PC-9 (cell line): ENCODE data around the gene PLXNC1. TPM values are rescaled to one million over a fixed set of nuclear protein-coding genes. Genes with fewer than 3 reads are reported as not detected.

Experiments used
- BruUV-seq: library from RNA; stranded (reverse); fragments of 400-500 nt; replicated peaks from 2 replicates; lab custom pipeline; 2021; lab: Mats Ljungman, UMichigan
- CTCF ChIA-PET: fragments of 300-600 bp; sonication (Branson Sonifier 250); formaldehyde crosslinking; loops from one replicate; lab custom pipeline; 2022; ENCODE audit warnings: antibody characterized with exemption; lab: Charles Lee
- POLR2A ChIA-PET: fragments of 300-600 bp; sonication (Branson Sonifier 250); formaldehyde crosslinking; loops from one replicate; lab custom pipeline; 2022; ENCODE audit warnings: antibody characterized with exemption; ENCODE audit not compliant: unreplicated experiment; lab: Charles Lee
- DNase-seq, 2 experiments: peaks; one replicate each; pipeline versions ENCODE4 v3.0.0 to v3.0.0-alpha.2; 2015 to 2022; ENCODE audit warnings: mixed read lengths in 1 of 2
- H2AFZ ChIP-seq: fragments of 200-600 bp; sonication (generic); 2 replicates; pipeline ENCODE4 v1.8.1; 2017; ENCODE audit warnings: antibody characterized with exemption
- H3F3A ChIP-seq: fragments of 200-600 bp; sonication (generic); 2 replicates; pipeline ENCODE4 v1.8.1; 2017; ENCODE audit warnings: antibody characterized with exemption, mild to moderate bottlenecking, low read depth; ENCODE audit not compliant: insufficient read depth
- H3K27ac ChIP-seq: fragments of 200-600 bp; sonication (generic); 2 replicates; pipeline ENCODE4 v1.6.1; 2016; ENCODE audit warnings: mixed run types
- H3K27me3 ChIP-seq: fragments of 200-600 bp; sonication (generic); 2 replicates; pipeline ENCODE4 v1.6.1; 2016; ENCODE audit warnings: low read depth, mixed run types; ENCODE audit not compliant: insufficient read depth
- H3K36me3 ChIP-seq: fragments of 200-600 bp; sonication (generic); 2 replicates; pipeline ENCODE4 v1.6.1; 2016; ENCODE audit warnings: low read depth, mixed run types
- H3K4me1 ChIP-seq: fragments of 200-600 bp; sonication (generic); replicated peaks from 2 replicates; pipeline ENCODE4 v1.6.1; 2016; ENCODE audit warnings: mixed run types; ENCODE audit not compliant: insufficient read depth
- H3K4me2 ChIP-seq: fragments of 200-600 bp; sonication (generic); 2 replicates; pipeline ENCODE4 v1.6.1; 2017; ENCODE audit warnings: mixed run types
- H3K4me3 ChIP-seq: fragments of 200-600 bp; sonication (generic); 2 replicates; pipeline ENCODE4 v1.6.1; 2016; ENCODE audit warnings: mixed run types
- H3K79me2 ChIP-seq: fragments of 200-600 bp; sonication (generic); 2 replicates; pipeline ENCODE4 v1.6.1; 2017; ENCODE audit warnings: low read depth, mixed run types
- H3K9me2 ChIP-seq: fragments of 200-600 bp; sonication (generic); 2 replicates; pipeline ENCODE4 v1.8.1; 2017; ENCODE audit warnings: mild to moderate bottlenecking; ENCODE audit not compliant: insufficient read depth
- H3K9me3 ChIP-seq: fragments of 200-600 bp; sonication (generic); 2 replicates; pipeline ENCODE4 v1.8.1; 2016; ENCODE audit warnings: low read depth; ENCODE audit not compliant: insufficient read depth
- H4K20me1 ChIP-seq: fragments of 200-600 bp; sonication (generic); 2 replicates; pipeline ENCODE4 v1.8.1; 2017; ENCODE audit not compliant: insufficient read depth
- EZH2 ChIP-seq: fragments of 200-600 bp; sonication (generic); IDR thresholded peaks from 2 replicates; pipeline ENCODE4 v1.8.0; 2017; ENCODE audit warnings: antibody characterized with exemption, low read depth
- intact Hi-C: fragments of 100-400 bp; cut with micrococcal nuclease; formaldehyde crosslinking; loops from one replicate; pipeline ENCODE4 v1.10.0; 2022; ENCODE audit not compliant: unreplicated experiment
- total RNA-seq: library from RNA; stranded (reverse); gene quantifications from 2 replicates; pipeline ENCODE4 v1.2.3, GENCODE V29; 2021
- TF ChIP-seq, protein P1 (sequence below): fragments of 200-600 bp; sonication (generic); conservative IDR thresholded peaks from 2 replicates; pipeline ENCODE4 v1.6.1; 2017; ENCODE audit warnings: mixed run types, antibody characterized with exemption, mild to moderate bottlenecking, moderate library complexity

PLXNC1 gene
- total RNA-seq, 1 experiment from 2014 or later, result 2.3 TPM

DNA sequence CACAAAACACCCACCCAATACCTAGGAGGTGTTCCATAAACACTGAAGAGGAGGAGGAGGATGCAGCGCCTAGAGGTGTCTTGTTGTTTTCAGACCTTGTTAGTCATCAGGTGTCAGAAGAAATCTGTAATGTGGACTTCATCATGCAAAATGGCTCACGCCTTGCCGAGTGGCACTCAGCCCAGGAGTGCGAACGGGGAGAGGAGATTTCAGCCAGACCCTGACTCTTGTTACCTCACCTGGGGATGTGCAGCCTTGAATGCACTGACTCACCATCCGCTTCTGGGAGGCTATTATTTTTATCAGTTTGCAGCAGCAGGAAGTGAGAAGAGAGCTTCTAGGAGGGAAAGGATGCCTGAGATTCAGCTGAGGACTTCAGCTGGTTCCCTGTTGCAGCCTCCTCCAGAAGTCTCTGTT lies 48.2 kb upstream of the PLXNC1 start:
- peak; percentile 74 to 84 for DNase-seq
- Histone ChIP-seq H3K36me3 (no peaks in the 10 kb centered on the region), H3K4me2 (peak overlapping the region; percentile 80), H3K27me3 (no peaks in the 10 kb centered on the region), H3K9me2 (no peaks in the 10 kb centered on the region), H2AFZ (peak overlapping the region; percentile 66; the same call in 1 of the 2 replicates), H3K4me3 (peak overlapping the region; percentile 59; the same call in 1 of the 2 replicates), H3K27ac (peak overlapping the region; percentile 84), H3F3A (peaks cover 21% of the 10 kb centered on the region; the same call in 1 of the 2 replicates), H4K20me1 (no peaks in the 10 kb centered on the region), H3K4me1 (peaks cover 41% of the 10 kb centered on the region), H3K9me3 (no peaks in the 10 kb centered on the region), H3K79me2 (no peaks in the 10 kb centered on the region)
- ChIA-PET POLR2A (no interaction called here), CTCF (interaction anchor here (0.6 to 5.0 kb wide), 6 partner anchors 333 to 596 kb away, joined by 3 to 43 read pairs (median 8); no protein-coding TSS in a partner anchor)
- intact Hi-C loops, result loop anchor here (1.0 to 5.0 kb wide), 3 partner anchors 529 to 1113 kb away; no protein-coding TSS in a partner anchor
- TF ChIP-seq, protein P1, sequence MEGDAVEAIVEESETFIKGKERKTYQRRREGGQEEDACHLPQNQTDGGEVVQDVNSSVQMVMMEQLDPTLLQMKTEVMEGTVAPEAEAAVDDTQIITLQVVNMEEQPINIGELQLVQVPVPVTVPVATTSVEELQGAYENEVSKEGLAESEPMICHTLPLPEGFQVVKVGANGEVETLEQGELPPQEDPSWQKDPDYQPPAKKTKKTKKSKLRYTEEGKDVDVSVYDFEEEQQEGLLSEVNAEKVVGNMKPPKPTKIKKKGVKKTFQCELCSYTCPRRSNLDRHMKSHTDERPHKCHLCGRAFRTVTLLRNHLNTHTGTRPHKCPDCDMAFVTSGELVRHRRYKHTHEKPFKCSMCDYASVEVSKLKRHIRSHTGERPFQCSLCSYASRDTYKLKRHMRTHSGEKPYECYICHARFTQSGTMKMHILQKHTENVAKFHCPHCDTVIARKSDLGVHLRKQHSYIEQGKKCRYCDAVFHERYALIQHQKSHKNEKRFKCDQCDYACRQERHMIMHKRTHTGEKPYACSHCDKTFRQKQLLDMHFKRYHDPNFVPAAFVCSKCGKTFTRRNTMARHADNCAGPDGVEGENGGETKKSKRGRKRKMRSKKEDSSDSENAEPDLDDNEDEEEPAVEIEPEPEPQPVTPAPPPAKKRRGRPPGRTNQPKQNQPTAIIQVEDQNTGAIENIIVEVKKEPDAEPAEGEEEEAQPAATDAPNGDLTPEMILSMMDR, result no peak
- BruUV-seq, result no TSS peak

- H3K4me1 ChIP-seq, result peaks cover 41% of the 10 kb centered on the region
- intact Hi-C loops, result loop anchor here (1.0 to 5.0 kb wide), 7 partner anchors 334 to 1114 kb away; no protein-coding TSS in a partner anchor
- H3K4me2 ChIP-seq, result peak overlapping the region; percentile 80
- peak overlapping the region; percentile 59; the same call in 1 of the 2 replicates for H3K4me3 ChIP-seq
- H2AFZ ChIP-seq, result peak overlapping the region; percentile 84
- no peaks in the 10 kb centered on the region for H4K20me1 ChIP-seq
- H3K36me3 ChIP-seq, result no peaks in the 10 kb centered on the region
- H3K9me2 ChIP-seq, result no peaks in the 10 kb centered on the region
- POLR2A ChIA-PET, result interaction anchor here (0.7 kb wide), 1 partner anchor 310 kb away, joined by 4 read pairs; no protein-coding TSS in a partner anchor
- H3K27ac ChIP-seq, result peak overlapping the region; percentile 84
- TF ChIP-seq EZH2, result no peak
- TF ChIP-seq, protein P1, result peak; percentile 91
- no peaks in the 10 kb centered on the region for H3K9me3 ChIP-seq
- no peaks in the 10 kb centered on the region for H3K27me3 ChIP-seq
- no TSS peak for BruUV-seq
- peaks cover 21% of the 10 kb centered on the region; the same call in 1 of the 2 replicates for H3F3A ChIP-seq
- CTCF ChIA-PET, result interaction anchor here (0.6 to 5.0 kb wide), 12 partner anchors 24 to 704 kb away, joined by 3 to 43 read pairs (median 4); no protein-coding TSS in a partner anchor
- H3K79me2 ChIP-seq, result no peaks in the 10 kb centered on the region
- peak in 1 of 2 experiments; percentile 74 for DNase-seq
Observed at GRCh38 chr12:94100990-94101737, 47.2 kb upstream of the PLXNC1 start.
